GM21786 (cell line): ENCODE results near the gene TRIM42.

ENCODE experiments used
- ATAC-seq: cut with Tn5 transposase; IDR thresholded peaks from one replicate; pipeline ENCODE4 v1.9.1; 2021; ENCODE audit not compliant: unreplicated experiment

TRIM42 gene

GRCh38 chr3:140677764-140678163 lies at the start of gene TRIM42:
Gene TRIM42 (plus strand): TSS chr3:140678064. CDS start chr3:140678230, 166 bp downstream.
- ATAC-seq = no peak

DNA sequence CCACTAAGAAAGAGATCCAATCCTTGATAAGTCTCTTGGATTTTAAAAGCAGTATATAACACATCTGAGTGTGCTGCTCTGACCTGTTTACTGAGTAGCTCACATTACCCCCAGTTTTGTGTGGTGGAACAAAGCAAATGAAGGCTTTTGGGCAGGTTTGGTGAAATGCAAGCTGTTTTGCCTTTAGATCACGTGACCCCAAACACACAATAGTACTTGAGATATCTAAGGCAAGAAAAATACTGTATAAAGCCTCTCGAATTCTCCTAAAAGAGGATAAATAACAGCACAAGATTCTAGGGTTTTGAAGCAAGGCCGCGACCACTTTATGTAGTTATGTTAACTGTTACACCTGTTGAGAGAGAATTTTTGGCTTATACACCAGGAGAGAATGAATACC lies 49.3 kb upstream of the TRIM42 start:
- no peak for ATAC-seq

DNA sequence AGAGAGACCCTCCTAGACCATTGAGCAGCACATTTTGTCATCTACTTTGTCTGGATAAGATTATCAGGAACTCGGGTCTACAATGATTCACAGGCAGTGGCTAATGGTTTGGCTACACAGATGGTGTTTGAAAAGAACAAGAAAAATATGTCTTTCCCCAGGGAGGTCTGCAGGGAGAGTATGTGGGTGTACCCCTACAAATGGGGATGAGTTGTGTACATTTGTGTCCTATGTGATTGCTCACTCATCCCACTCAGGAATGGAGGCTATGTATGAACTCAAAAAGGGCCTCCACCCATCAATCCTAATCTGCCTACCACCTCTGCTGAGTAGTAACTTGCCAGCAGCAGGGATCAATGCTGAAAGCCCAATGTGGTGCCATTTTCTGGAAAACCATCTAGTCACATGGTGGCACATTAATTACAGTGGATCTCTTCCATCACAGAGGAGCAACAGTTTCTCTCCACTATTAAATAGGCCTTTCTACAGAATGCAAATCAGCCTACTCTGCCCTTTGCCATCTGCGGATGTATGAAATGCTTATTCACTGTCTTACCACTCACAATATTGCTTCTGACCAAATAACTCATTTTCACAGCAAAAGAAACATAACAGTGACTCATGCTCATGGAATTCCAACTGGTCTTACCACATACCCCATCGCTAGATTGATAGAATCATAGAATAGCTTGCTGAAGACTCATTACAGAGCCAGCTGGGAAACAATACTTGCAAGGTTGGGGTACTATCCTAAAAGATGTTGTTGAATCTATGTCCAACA lies 48.3 kb upstream of the TRIM42 start:
- ATAC-seq = no peak

DNA sequence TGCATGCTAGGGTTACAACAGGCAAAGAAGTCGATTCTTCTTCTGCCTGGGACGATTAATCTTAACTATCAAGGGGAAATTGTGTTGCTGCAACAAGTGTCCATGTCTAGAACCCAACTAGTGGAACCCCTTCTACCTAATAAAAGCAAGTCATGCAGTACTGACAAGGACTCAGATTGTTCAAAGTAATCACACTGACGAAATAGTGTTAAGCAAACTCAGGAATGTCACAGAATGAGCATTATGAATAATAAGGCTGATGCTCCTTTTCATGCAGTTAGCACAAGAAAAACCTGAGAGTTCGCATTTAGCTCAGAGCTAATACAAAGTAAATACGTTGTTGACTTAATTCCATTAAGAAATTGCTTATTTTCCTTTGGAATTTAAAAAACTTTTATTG lies 47.5 kb upstream of the TRIM42 start:
- ATAC-seq = no peak

GRCh38 chr3:140630866-140631265 lies 47.0 kb upstream of the TRIM42 start:
- no peak for ATAC-seq

DNA sequence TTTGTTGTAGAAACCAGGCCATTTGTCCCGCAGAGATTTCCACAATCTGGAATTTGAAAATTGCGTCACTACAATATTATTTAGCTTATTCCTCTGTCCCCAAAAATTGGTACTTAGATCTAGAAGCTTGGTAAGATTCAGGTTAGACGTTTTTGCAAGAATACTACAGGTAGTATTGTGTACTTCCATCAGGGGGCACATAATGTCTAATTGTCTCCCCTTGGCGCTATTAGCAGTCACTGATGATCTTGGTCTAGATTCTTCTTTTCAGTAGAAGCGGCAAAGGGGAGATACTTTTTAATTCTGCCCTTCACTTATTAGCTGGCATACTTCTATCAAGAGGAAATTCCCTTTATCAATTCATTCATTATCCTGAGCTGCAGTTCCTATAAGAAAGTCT lies 42.6 kb upstream of the TRIM42 start:
- no peak for ATAC-seq

DNA sequence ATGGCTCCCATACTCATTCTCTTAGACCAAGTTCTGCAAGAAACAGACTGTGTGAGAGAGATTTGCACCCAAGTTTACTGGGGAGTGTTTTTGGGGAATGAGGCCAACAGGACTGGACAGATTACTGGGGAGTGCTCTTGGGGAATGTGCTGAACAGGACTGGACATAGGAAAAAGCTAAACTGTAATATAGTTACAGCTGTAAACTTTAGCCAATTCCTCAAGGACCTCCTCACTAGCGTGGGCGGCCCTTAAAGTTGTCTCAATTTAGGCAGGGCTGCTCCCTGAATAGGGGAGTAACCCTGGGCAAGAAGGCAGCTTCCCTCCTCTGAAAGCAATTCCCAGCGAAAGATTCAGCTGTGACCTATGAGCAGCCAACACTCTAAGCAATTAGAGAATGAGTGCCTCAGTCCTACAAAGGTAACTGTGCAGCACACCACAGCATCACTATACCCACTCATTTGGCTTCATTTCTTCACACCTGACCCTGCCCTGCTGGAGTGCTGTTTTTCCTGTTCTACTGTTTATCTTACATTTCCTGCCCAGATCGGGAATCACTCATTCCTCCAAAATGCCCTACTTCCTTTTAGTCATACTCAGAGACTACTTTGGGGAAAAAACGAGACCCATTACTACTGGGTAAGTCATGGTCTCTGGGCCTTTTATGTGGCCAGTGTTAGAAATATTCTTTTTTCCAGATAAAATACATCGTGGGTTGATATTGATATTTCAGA lies 41.3 kb upstream of the TRIM42 start:
- no peak for ATAC-seq

GRCh38 chr3:140651287-140651686 lies 26.6 kb upstream of the TRIM42 start:
- ATAC-seq = no peak

DNA sequence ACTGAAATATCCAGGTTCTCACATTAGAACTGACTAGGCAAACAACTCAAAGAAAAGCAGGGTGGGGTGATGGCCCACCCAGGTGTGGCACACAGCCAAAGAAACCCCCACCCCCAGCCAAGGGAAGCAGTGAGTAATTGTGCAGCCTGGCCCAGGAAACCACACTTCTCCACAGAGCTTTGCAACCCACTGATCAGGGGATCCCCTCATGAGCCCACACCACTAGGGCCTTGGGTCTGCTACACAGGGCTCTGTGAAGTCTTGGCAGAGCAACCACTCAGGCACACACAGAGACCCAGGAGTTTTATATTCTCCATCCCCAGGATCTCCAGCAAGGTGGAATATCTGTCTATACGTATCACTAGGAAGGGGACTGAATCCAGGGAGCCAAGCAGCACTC lies 22.2 kb upstream of the TRIM42 start:
- ATAC-seq = no peak

DNA sequence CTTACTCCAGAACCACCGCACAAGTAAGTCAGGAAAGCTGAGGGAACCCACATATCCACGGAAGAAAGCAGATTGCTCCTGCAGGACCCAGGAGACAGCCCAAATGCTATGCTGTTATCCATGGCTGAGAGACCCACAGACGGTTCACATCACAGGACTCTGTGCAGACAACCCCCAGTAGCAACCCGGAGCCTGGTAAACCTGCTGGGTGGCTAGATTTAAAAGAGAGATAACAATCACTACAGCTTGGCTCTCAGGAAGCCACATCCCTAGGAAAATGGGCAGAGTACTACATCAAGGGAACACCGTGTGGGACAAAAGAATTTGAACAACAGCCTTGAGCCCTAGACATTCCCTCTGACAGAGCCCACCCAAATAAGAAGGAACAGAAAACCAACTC lies 13.8 kb upstream of the TRIM42 start:
- no peak for ATAC-seq

- no peak for ATAC-seq
Measured at GRCh38 chr3:140682586-140682985, 4.7 kb downstream of the TRIM42 start.

DNA sequence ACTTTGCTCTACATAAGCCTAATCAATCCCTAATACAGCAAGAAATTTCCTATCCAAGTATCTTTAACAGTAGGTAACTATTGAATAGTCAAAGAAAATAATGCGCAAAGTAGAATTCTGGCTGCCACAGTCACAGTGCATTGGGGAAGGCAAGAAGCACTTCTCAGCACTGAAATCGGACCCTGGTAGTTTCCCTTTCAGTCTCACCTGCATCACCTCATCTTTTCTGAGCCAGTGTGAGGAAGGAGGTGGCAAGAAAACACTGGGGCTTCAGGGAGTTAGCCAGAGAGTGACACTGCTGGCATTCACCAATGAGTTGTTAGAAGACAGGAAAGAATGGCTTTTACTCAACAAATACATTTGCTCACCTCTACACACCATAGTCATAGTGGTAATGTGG lies 8.3 kb downstream of the TRIM42 start:
- ATAC-seq = no peak

GRCh38 chr3:140686948-140687347 lies 9.1 kb downstream of the TRIM42 start:
- ATAC-seq = no peak

GRCh38 chr3:140695361-140696061 lies 17.6 kb downstream of the TRIM42 start:
- ATAC-seq = peak; percentile 71

GRCh38 chr3:140699516-140700231 lies 21.8 kb downstream of the TRIM42 start:
- no peak for ATAC-seq

DNA sequence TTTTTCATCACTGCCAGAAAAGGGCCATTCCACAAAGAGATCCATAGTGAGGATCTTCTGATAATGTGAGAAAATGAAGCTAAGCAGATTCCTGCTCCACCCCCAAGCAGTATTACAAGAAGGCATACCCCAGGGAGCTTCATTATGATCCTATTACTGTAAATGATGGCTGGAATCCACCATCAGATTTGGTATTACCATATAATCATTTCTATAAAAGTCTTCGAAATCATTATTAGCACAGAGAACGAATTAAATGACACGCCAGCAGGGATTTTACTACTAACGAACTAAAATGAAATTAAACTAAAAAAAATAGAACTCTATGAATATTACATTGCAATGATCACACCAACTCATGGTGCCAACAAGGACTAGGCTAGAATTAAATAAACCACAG lies 24.4 kb downstream of the TRIM42 start:
- ATAC-seq = no peak

DNA sequence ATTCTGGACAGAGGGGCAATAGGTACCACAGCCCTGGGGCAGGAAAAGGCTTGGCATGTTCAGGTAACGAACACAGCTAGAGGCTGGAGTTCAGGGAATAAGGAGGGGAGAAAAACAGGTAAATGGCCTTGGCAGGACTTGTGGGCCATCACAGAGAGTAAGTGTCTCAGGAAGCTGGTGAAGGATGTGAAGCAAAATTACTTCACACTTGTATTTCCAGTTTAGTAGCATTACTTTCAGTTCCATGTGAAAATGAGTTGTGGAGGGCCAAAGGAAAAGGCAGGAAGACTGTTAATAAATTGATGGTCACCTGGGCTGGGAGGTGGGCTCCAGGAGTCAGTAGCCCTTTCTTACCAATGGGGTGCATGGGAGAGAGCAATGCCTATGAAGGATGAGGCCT lies 25.6 kb downstream of the TRIM42 start:
- no peak for ATAC-seq

DNA sequence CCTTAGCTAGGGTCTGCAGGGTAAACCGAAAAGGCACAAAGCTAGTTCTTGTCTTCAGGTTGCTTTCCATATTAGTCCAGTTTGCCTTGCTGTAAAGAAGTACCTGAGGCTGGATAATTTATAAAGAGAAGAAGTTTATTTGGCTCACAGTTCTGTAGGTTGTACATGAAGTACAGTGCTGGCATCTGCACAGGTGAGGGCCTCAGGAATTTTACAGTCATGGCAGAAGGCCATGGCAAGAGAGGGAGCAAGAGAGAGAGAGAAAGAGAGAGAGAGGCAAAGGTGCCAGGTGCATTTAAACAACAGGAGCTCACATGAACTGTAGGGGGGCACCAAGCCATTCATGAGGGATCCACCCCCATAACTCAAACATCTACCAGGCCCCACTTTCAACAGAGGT lies 26.9 kb downstream of the TRIM42 start:
- ATAC-seq = no peak

DNA sequence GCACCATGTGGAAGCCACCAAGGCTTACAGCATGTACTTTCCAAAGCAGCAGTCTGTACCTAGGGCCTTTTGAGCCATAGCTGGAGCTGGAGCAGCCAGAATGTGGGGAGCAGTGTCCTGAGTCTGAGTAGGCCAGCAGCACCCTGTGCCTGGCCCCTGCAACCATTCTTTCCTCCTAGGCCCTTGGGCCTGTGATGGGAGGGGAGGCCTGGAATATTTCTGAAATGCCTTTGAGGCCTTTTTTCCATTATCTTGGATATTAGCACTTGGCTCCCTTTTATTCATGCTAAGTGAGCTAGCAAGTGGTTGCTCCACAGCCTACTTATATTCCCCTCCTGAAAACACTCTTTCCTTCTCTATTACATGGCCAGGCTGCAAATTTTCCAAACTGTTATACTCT lies 28.1 kb downstream of the TRIM42 start:
- ATAC-seq = no peak

GRCh38 chr3:140706360-140706759 lies 28.5 kb downstream of the TRIM42 start:
- no peak for ATAC-seq

DNA sequence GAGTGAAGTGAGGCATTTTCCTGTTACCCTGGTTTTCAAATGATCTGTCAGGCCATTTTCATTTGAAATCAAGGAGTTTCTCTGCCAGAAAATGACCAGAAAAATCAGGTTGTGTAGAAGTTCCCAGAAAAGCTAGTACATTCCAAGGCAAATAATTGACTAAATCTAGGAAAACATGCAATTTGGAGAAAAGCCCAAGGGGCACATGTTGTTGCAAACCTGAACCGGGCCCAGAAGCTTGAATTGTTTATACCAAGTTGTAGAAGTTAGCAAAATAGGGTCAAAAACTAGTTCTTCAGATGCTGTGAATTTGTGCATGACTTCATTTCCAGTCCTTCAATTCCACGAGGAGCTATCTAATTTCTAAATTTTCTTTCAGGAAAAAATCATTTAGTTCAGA lies 31.0 kb downstream of the TRIM42 start:
- no peak for ATAC-seq
